Mucosa of stomach (tissue), 1 donor: ENCODE measurements around the gene BRI3BP.

Experiments used
- H3K27me3 ChIP-seq: one replicate; pipeline ENCODE4 v1.7.0; 2013; ENCODE audit warnings: mild to moderate bottlenecking, low read length; ENCODE audit not compliant: control insufficient read depth, insufficient read depth
- H3K36me3 ChIP-seq: one replicate; pipeline ENCODE4 v1.7.0; 2013; ENCODE audit warnings: low read length; ENCODE audit not compliant: control insufficient read depth, insufficient read depth
- H3K4me1 ChIP-seq: one replicate; pipeline ENCODE4 v1.7.0; 2013; ENCODE audit warnings: mild to moderate bottlenecking, low read length; ENCODE audit not compliant: control insufficient read depth, insufficient read depth
- H3K4me3 ChIP-seq: one replicate; pipeline ENCODE4 v1.7.0; 2013; ENCODE audit warnings: low read length
- H3K9ac ChIP-seq: one replicate; pipeline ENCODE4 v1.7.0; 2013; ENCODE audit warnings: mild to moderate bottlenecking, low read length, moderate library complexity
- H3K9me3 ChIP-seq: one replicate; pipeline ENCODE4 v1.7.0; 2013; ENCODE audit warnings: mild to moderate bottlenecking, low read length, moderate library complexity; ENCODE audit not compliant: control insufficient read depth
- donor health status: Pancreatic carcinoma.

The BRI3BP gene

DNA sequence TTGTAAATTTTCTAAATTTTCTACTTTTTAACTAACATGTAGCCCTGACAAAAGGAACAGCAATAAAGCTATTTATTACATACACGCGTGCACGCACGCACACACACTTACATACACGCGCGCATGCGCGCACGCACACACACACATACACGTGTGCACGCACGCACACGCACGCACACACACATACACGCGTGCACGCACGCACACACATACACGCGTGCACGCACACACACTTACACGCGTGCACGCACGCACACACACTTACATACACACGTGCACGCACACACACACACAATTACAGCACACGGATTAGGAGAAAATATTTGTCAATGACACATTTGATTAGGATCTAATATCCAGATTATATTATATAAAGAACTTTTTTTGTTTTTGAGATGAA, 32.4 kb upstream of the BRI3BP start:
- H3K9me3 ChIP-seq, result no peaks in the 10 kb centered on the region
- no peaks in the 10 kb centered on the region for H3K27me3 ChIP-seq
- no peak overlapping the region for H3K9ac ChIP-seq
- no peaks in the 10 kb centered on the region for H3K36me3 ChIP-seq
- H3K4me1 ChIP-seq, result no peaks in the 10 kb centered on the region
- H3K4me3 ChIP-seq, result no peak overlapping the region

DNA sequence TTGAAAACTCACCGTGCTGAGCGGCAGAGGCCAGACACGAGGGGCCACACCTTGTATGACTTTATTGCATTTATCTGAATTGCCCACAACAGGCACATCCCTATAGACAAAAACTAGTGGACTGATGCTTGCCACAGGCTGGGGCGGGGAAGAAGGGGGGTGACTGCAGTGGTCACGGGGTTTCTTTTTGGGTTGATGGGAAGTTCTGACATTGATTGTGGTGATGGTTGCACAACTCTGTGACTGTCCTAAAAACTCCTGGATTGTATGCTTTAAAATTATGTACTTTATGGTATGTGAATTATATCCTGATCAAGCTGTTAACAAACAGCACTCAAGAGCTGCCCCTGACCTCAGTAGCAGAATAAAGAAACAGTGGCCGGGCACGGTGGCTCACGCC, 30.2 kb upstream of the BRI3BP start:
- Histone ChIP-seq H3K27me3 (no peaks in the 10 kb centered on the region), H3K4me1 (no peaks in the 10 kb centered on the region), H3K9me3 (no peaks in the 10 kb centered on the region), H3K4me3 (no peak overlapping the region), H3K36me3 (no peaks in the 10 kb centered on the region), H3K9ac (no peak overlapping the region)

DNA sequence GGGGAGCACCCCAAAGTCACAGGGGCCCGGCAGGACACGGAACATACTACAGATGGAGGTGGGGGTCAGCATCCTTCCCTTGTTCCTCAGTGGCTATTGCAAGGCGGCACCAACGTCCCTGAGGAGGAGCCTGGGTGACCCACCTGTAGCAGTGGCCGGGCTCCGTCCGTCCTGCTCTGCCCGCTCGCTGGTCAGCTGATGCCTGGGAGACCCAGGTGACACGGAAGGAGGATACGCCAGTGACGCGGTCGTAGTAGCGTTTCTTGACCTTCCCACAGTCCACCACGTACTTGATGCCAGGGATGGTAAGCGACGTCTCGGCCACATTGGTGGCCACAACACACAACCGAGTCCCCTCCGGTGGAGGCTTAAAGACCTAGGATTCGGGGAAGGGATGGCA, 29.2 kb upstream of the BRI3BP start:
- no peak overlapping the region for H3K9ac ChIP-seq
- no peak overlapping the region for H3K4me3 ChIP-seq
- H3K36me3 ChIP-seq, result no peaks in the 10 kb centered on the region
- no peaks in the 10 kb centered on the region for H3K4me1 ChIP-seq
- no peaks in the 10 kb centered on the region for H3K27me3 ChIP-seq
- no peaks in the 10 kb centered on the region for H3K9me3 ChIP-seq

DNA sequence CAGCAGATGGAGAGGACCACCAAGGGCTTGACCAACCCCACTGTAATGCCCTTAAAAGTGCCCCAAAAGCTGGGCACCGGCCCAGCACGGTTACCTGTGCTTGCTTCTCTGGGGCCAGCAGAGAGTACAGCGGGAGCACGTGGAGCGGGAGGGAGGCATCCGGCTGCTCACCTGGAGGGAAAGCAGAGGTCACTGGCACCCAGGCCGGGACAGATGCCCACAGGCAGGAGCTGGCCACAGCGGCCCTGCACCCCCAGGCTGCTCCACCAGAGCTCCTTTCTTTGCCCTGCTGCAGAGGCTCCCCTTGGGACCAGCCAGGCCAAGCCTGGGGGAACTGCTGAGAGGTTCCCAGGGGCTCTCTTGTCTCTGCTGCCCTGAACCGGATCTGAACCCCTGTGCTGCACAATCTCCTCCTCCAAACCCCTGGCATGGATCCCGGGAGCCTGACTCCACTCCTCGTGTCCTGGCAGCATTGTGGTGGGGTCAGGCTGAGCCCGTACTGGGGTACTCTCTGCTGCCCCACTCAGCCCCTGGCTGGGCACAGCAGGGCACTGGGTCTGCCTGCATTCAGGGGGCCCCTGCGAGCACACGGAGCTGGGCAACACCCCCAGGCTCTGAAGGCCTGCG, 28.5 kb upstream of the BRI3BP start:
- Histone ChIP-seq H3K36me3 (no peaks in the 10 kb centered on the region), H3K9ac (no peak overlapping the region), H3K4me3 (no peak overlapping the region), H3K4me1 (no peaks in the 10 kb centered on the region), H3K9me3 (no peaks in the 10 kb centered on the region), H3K27me3 (no peaks in the 10 kb centered on the region)

DNA sequence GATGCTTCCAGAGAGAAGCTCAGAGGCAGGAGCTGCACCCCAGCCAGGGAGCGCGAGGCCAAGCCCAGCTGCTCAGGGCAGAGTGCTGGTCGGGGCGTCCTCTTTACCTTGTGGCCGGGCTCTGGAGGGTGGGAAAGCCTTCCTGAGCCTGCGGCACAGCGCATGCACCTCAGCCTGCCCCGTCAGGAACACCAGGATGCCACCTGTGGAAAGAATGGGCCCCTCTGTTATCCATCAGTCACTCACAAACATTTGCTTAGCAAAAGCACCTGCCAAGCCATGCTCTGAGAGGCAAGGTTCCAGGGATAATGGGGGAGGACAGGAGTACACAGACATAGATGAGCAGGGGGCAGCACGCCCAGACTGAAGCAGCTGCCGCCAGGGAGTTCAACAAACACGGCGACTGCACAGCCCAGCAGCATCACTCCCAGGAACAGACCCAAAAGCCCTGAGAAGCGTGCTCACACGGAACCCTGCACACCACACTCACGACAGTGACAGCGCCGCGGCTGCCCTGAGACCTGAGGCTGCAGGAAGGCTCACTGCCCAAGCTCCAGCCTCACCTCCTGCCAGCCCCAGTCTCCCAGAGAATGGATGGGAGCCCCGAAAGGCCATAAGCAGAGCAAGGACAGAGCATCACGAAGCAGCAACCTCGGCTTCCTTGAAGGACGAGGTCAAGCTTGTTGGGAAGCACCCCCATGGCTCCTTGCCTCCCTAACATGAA, 26.3 kb upstream of the BRI3BP start:
- Histone ChIP-seq H3K4me1 (no peaks in the 10 kb centered on the region), H3K9me3 (no peaks in the 10 kb centered on the region), H3K4me3 (no peak overlapping the region), H3K9ac (no peak overlapping the region), H3K36me3 (no peaks in the 10 kb centered on the region), H3K27me3 (no peaks in the 10 kb centered on the region)

DNA sequence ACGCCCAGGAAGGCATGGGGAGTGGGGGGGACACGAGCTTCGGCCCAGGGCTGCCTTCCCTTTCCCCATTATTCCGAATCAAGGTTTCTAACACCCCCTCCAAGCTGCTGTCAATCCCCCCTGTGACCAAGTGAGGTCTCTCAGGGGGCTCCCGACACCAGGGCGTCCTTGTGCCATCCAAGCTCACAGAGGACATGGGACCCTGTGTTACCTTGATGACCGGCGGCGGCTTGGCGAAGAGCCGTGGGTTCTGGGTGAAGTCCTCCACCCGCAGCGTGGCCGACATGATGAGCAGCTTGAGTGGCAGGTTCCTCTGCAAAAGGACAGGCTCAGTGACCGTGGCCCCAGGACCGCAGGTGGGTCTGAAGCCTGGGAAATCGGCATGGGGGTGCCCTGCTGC, 24.8 kb upstream of the BRI3BP start:
- no peaks in the 10 kb centered on the region for H3K4me1 ChIP-seq
- H3K36me3 ChIP-seq, result no peaks in the 10 kb centered on the region
- H3K27me3 ChIP-seq, result no peaks in the 10 kb centered on the region
- H3K9ac ChIP-seq, result no peak overlapping the region
- H3K4me3 ChIP-seq, result no peak overlapping the region
- H3K9me3 ChIP-seq, result no peaks in the 10 kb centered on the region

DNA sequence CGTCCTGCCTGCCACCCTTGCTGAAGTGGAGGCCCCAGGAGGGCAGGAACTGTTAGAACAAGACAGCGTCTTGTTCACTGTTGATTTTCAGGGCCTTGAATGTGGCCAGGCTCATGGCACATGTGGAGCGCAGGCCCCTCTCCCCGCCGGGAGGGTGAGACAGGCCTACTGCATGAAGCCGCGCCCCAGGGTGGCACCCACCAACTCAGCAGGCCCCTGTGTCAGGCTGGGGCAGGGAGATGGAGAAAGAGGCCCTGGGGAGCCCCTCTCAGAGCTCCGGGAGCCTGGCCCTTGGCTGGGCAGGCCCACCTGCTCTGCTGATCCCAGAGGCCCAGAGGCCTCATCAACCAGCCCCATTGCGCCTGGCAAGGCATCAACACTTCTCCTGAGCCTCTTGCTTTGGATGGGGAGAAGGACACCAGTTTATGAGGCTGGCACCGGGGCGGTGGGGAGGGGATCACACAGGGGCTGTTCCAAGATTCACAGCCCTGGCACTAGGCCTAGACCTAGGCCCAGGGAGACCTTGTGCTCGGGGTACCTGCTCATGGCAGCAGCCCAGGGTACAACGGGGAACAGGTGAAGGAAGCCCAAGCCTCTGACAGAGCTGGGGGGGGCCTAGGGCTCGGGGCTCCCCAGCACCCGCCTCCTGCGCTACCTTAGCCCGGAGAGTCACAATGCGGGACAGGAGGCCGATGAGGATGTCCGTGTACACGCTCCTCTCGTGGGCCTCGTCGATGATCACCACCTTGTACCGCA, 22.6 kb upstream of the BRI3BP start:
- Histone ChIP-seq H3K4me1 (no peaks in the 10 kb centered on the region), H3K36me3 (peaks cover 8% of the 10 kb centered on the region), H3K4me3 (no peak overlapping the region), H3K9me3 (no peaks in the 10 kb centered on the region), H3K9ac (no peak overlapping the region), H3K27me3 (no peaks in the 10 kb centered on the region)

DNA sequence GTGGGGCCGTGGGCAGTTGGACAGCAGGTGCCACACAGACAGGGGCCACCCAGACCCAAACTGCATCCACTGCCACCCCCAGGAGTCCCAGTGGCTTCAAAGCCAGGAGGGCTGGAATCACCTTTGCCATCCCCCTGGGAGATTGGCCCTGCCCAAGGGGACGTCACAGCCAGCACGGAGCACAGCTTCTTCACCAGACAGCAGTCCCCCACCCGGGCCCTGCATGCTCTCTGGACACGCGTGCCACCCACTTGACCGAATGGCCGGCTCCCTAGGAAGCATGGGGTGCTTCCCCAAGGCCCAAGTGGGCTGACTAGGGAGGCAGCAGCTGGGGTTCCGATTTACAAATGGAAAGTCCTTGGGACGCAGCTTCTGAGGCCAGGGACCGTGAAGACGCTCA, 21.8 kb upstream of the BRI3BP start:
- Histone ChIP-seq H3K9me3 (no peaks in the 10 kb centered on the region), H3K4me3 (no peak overlapping the region), H3K9ac (no peak overlapping the region), H3K36me3 (peaks cover 11% of the 10 kb centered on the region), H3K27me3 (no peaks in the 10 kb centered on the region), H3K4me1 (no peaks in the 10 kb centered on the region)

DNA sequence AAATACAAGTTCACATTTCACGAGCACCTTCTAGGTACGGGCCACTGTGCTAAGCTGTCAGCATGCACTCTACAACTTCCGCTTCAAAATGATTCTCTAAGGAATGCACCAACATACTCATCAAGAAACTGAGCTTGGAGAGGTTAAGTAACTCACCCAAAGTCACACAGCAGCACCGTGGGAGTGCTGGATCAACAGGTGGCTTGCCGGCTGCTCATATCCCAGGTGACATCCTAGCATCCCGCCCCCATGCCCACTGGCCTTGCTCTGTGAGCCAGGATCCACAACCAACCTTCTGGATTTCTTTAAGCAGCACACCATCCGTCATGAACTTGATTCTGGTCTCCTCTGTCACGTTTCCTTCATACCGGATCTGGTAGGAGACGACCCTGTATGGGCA, 21.2 kb upstream of the BRI3BP start:
- Histone ChIP-seq H3K4me1 (no peaks in the 10 kb centered on the region), H3K9me3 (no peaks in the 10 kb centered on the region), H3K27me3 (no peaks in the 10 kb centered on the region), H3K4me3 (no peak overlapping the region), H3K9ac (no peak overlapping the region), H3K36me3 (peaks cover 14% of the 10 kb centered on the region)

DNA sequence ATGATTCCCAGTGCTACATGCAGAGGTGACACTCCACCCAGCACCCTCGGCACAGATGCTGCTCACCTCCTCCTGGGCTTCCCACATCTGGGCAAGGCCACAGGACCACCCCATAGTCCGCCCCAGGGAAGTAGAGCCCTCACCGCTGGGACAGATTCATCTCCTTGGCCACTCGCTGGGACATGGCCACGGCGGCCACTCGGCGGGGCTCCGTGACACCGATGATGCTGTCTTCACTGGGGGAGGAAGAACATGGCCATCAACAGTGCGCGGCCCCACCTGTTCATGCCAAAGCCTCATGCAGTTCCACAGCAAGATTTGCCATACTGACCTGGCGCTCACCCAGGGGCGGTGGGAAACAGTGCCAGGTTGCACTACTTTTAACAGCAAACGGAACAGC, 18.2 kb upstream of the BRI3BP start:
- peaks cover 18% of the 10 kb centered on the region for H3K36me3 ChIP-seq
- H3K4me1 ChIP-seq, result no peaks in the 10 kb centered on the region
- H3K4me3 ChIP-seq, result no peak overlapping the region
- no peak overlapping the region for H3K9ac ChIP-seq
- H3K9me3 ChIP-seq, result no peaks in the 10 kb centered on the region
- H3K27me3 ChIP-seq, result no peaks in the 10 kb centered on the region

DNA sequence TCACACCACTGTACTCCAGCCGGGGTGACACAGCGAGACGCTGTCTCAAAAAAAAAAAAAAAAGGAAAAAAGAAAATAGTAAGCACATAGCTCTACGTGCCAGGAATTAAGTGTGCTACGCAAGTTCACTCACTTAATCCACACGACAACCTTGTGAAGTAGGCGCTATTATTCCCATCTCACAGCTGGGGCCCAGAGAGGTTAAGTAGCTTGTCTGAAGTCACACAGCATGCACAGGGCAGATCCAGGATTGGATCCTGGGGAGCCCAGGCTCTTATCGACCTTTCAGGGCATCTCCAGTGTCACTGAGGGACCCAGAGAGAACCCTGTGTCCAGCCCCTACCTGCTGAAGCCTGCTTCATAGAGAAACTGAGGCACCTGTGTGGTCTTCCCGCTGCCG, 16.4 kb upstream of the BRI3BP start:
- Histone ChIP-seq H3K4me3 (no peak overlapping the region), H3K27me3 (no peaks in the 10 kb centered on the region), H3K9ac (no peak overlapping the region), H3K9me3 (no peaks in the 10 kb centered on the region), H3K36me3 (peaks cover 20% of the 10 kb centered on the region), H3K4me1 (no peaks in the 10 kb centered on the region)

DNA sequence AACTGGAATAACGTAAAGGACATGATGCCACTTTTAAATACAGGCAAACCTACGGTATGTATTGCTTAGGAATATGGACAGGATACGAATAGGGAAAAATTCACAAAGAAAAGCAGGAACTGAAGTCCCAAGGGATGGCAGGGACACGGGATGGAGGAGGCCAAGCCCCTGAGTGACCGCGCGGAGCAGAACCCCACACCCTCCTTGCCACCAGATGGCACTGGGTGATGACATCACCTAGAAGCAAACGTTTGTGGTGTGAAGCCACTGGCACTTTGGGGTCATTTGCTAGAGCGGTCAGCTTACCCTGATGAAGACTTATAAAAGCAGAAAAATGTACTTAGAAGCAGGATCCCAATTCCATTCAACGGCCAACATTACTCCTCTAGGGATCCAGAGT, 13.9 kb upstream of the BRI3BP start:
- no peak overlapping the region for H3K9ac ChIP-seq
- H3K27me3 ChIP-seq, result no peaks in the 10 kb centered on the region
- H3K36me3 ChIP-seq, result peaks cover 23% of the 10 kb centered on the region
- no peak overlapping the region for H3K4me3 ChIP-seq
- no peaks in the 10 kb centered on the region for H3K4me1 ChIP-seq
- H3K9me3 ChIP-seq, result no peaks in the 10 kb centered on the region
